Thyroid gland (tissue), 4 donors: Measurements from ENCODE around the gene ERVMER34-1. TPM values are rescaled to one million over a fixed set of nuclear protein-coding genes. Genes with fewer than 3 reads are reported as not detected.
A peak's percentile ranks its signal among the peaks of the same experiment; 100 is the strongest.

Source experiments
- DNase-seq, 2 donors: peaks; one replicate each; pipeline ENCODE4 v3.0.0-alpha.2; 2019
- H3K27ac ChIP-seq, 3 donors: fragments of 200-600 bp; sonication (generic); 1 replicate in 2 of 3; 2 replicates in 1 of 3; pipeline ENCODE4 v1.5.1; 2016 to 2019; ENCODE audit warnings: mild to moderate bottlenecking in 1 of 3, moderate library complexity in 1 of 3
- H3K27me3 ChIP-seq: fragments of 200-600 bp; sonication (generic); one replicate; pipeline ENCODE4 v1.5.1; 2019
- H3K36me3 ChIP-seq, 2 donors: fragments of 200-600 bp; sonication (generic); one replicate each; pipeline ENCODE4 v1.5.1; 2016 to 2019
- H3K4me1 ChIP-seq, 2 donors: fragments of 200-600 bp; sonication (generic); one replicate each; pipeline ENCODE4 v1.5.1; 2017 to 2019
- H3K4me3 ChIP-seq, 3 donors: fragments of 200-600 bp; sonication (generic); replicated peaks in 1 of 3; 1 replicate in 2 of 3; 2 replicates in 1 of 3; pipeline ENCODE4 v1.5.1; 2016; ENCODE audit warnings: mild to moderate bottlenecking in 1 of 3
- H3K9me3 ChIP-seq: fragments of 200-600 bp; sonication (generic); one replicate; pipeline ENCODE4 v1.5.1; 2017
- POLR2A ChIP-seq, 2 donors: fragments of 450-650 bp; IDR thresholded peaks; one replicate each; pipeline ENCODE4 v1.6.1; 2017; ENCODE audit warnings: antibody characterized with exemption in 2 of 2, mild to moderate bottlenecking in 2 of 2, moderate library complexity in 1 of 2
- WGBS, 2 donors: methylation state at CpG; one replicate each; pipeline ENCODE4 v1.1.5; 2017; 5-methylcytosine and 5-hydroxymethylcytosine counted together
- intact Hi-C: fragments of 100-400 bp; cut with DNase I; formaldehyde crosslinking; loops from one replicate; pipeline ENCODE4 v1.15.1; 2023
- total RNA-seq, 4 donors: library from RNA; depleted of rRNA; stranded (reverse); fragments of >200 nt; gene quantifications; one replicate each; pipeline ENCODE4 v1.2.3, GENCODE V29; 2016
- TF ChIP-seq, protein P1 (sequence below), 6 experiments: fragments of 200-600 bp in 3 of 6; fragments of 450-650 bp in 3 of 6; sonication (generic) in 3 of 6; IDR thresholded peaks; one replicate each; pipeline ENCODE4 v1.5.1; 2016 to 2019; ENCODE audit warnings: antibody characterized with exemption in 6 of 6, mild to moderate bottlenecking in 2 of 6, inconsistent platforms in 1 of 6, moderate library complexity in 1 of 6

ERVMER34-1 gene
- total RNA-seq, 4 donors from 2014 or later = 0.67 to 1.2 (median 0.90) TPM

GRCh38 chr4:52721968-52722815 lies 29.0 kb downstream of the ERVMER34-1 start:
- TF ChIP-seq POLR2A (IDR thresholded peaks at IDR 0.05) = peak; percentile 32 to 88
- TF ChIP-seq, protein P1, sequence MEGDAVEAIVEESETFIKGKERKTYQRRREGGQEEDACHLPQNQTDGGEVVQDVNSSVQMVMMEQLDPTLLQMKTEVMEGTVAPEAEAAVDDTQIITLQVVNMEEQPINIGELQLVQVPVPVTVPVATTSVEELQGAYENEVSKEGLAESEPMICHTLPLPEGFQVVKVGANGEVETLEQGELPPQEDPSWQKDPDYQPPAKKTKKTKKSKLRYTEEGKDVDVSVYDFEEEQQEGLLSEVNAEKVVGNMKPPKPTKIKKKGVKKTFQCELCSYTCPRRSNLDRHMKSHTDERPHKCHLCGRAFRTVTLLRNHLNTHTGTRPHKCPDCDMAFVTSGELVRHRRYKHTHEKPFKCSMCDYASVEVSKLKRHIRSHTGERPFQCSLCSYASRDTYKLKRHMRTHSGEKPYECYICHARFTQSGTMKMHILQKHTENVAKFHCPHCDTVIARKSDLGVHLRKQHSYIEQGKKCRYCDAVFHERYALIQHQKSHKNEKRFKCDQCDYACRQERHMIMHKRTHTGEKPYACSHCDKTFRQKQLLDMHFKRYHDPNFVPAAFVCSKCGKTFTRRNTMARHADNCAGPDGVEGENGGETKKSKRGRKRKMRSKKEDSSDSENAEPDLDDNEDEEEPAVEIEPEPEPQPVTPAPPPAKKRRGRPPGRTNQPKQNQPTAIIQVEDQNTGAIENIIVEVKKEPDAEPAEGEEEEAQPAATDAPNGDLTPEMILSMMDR (IDR thresholded peaks at IDR 0.05) = no peak
- intact Hi-C loops = no loop called here
- H3K4me3 ChIP-seq = peak overlapping the region; percentile 54 to 96 (median 78)
- WGBS, 2 donors = 1 to 3% methylated on average over 27 to 34 of the region's 56 CpGs
- no peaks in the 10 kb centered on the region for H3K4me1 ChIP-seq
- no peaks in the 10 kb centered on the region for H3K36me3 ChIP-seq
- no peaks in the 10 kb centered on the region for H3K9me3 ChIP-seq
- H3K27me3 ChIP-seq = no peaks in the 10 kb centered on the region
- H3K27ac ChIP-seq = peak overlapping the region; percentile 83 to 94 (median 83)
- DNase-seq = peak; percentile 95

DNA sequence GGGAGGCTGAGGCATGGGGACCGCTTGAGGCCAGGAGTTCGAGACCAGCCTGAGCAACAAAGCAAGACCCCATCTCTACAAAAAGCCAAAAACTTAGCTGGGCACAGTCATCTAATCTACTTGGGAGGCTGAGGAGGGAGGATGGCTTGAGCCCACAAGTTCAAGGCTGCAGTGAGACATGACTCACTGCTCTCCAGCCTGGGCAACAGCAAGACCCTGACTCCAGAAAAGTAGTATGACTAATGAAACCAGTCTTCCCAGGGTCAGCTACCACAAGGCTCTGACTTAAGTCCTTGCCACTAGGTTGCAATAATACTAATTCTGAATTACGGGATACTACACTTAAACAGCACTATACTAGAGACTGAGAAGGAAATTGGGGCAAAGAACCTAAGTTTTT lies 33.1 kb downstream of the ERVMER34-1 start:
- H3K9me3 ChIP-seq = no peaks in the 10 kb centered on the region
- H3K36me3 ChIP-seq = no peaks in the 10 kb centered on the region
- no peak overlapping the region for H3K4me3 ChIP-seq
- TF ChIP-seq POLR2A (IDR thresholded peaks at IDR 0.05) = no peak
- TF ChIP-seq, protein P1 (IDR thresholded peaks at IDR 0.05) = no peak
- H3K27ac ChIP-seq = no peak overlapping the region
- no peaks in the 10 kb centered on the region for H3K27me3 ChIP-seq
- no peak for DNase-seq
- intact Hi-C loops = loop anchor here (5.0 kb wide), 1 partner anchor 144 kb away; the partner anchor contains the start of gene RASL11B
- 95 to 96% methylated on average over 3 of the region's 3 CpGs for WGBS, 2 donors
- H3K4me1 ChIP-seq = peaks cover 9 to 16% of the 10 kb centered on the region in 2 donors

GRCh38 chr4:52716364-52717151 lies 34.7 kb downstream of the ERVMER34-1 start:
- 90 to 95% methylated on average over 6 of the region's 6 CpGs for WGBS, 2 donors
- Histone ChIP-seq H3K27me3 (no peaks in the 10 kb centered on the region), H3K4me1 (peaks cover 12 to 22% of the 10 kb centered on the region in 2 donors), H3K9me3 (no peaks in the 10 kb centered on the region), H3K27ac (no peak overlapping the region), H3K36me3 (no peaks in the 10 kb centered on the region), H3K4me3 (no peak overlapping the region)
- no peak for DNase-seq
- intact Hi-C loops = loop anchor here (5.0 kb wide), 1 partner anchor 146 kb away; the partner anchor contains the start of gene RASL11B
- no peak for TF ChIP-seq POLR2A (IDR thresholded peaks at IDR 0.05)
- TF ChIP-seq, protein P1 (IDR thresholded peaks at IDR 0.05) = no peak

DNA sequence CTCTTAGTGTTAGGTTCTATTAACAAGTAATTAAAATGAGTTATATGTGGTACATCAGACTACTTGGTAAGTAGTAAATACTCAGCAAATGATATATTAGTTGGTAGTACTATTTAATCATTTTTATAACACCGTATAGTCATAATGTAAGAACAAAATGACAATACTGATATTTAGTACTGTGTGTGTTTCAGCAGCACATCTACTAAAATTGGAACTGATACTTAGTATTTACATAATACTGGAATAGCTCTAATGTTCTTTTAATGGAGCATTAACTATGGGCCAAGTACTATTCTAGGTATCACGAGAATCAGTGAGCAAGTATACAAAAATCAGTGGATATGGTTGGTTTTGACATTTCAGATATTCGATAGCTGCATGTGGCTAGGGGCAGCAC lies 35.3 kb downstream of the ERVMER34-1 start:
- no peaks in the 10 kb centered on the region for H3K9me3 ChIP-seq

More for the DNA sequence above, 35.3 kb downstream of the ERVMER34-1 start:
- DNase-seq = no peak
- H3K27me3 ChIP-seq = no peaks in the 10 kb centered on the region
- peaks cover 12 to 26% of the 10 kb centered on the region in 2 donors for H3K4me1 ChIP-seq
- no peak for TF ChIP-seq POLR2A (IDR thresholded peaks at IDR 0.05)
- TF ChIP-seq, protein P1 (IDR thresholded peaks at IDR 0.05) = no peak
- H3K36me3 ChIP-seq = no peaks in the 10 kb centered on the region
- H3K4me3 ChIP-seq = no peak overlapping the region
- intact Hi-C loops = loop anchor here (5.0 kb wide), 1 partner anchor 146 kb away; the partner anchor contains the start of gene RASL11B
- H3K27ac ChIP-seq = no peak overlapping the region
- 90 to 93% methylated on average over 3 of the region's 3 CpGs for WGBS, 2 donors
